NCI-H2196 treated with DMSO at 0.1 percent for 48 hours (cell line): Measurements from ENCODE around the gene GALNT7.

Experiments
- DNase-seq: peaks from one replicate; lab custom pipeline; 2025; ENCODE audit not compliant: unreplicated experiment; lab: John Stamatoyannopoulos, UW

The GALNT7 gene

GRCh38 chr4:173259310-173259709 lies 90.7 kb downstream of the GALNT7 start:
- DNase-seq = no peak

DNA sequence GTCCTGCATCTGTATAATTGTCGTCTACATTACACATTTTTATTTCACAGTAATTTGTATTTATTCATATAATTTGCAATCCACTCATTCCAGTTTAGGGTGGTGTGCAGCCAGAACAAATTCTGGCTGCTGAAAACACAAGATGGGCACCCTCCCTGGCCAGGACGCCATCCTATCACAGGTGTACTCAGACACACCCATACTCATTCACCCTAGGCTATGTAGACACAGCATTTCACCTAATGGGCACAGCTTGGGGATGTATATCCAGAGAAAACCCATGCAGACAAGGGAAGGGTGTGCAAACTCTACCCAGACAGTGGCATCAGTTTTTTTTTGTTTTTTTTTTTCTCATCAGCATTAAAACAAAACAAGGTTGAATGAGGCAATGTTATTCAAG lies 92.4 kb downstream of the GALNT7 start:
- no peak for DNase-seq

GRCh38 chr4:173262375-173262774 lies 93.8 kb downstream of the GALNT7 start:
- DNase-seq = no peak

DNA sequence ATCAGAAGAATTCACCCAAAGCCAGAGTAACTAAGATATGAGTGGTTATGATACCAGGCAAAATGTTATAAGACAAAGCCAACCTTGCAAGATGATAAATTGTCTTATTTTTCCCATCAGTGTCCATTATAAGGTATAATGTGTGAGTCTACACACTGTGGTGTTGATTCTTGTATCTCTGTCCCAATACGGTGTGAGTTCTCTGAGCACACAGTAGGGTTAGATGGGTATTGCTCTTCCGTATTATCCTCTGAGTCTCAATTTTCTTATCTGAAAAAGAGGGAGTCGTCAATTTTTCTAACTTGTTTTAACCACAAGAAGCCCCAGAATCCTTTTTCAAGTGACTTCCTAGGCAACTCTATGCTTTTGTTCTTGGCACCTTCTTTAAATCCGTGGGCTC lies 95.6 kb downstream of the GALNT7 start:
- no peak for DNase-seq

GRCh38 chr4:173264684-173265185 lies 96.1 kb downstream of the GALNT7 start:
- peak; percentile 71 for DNase-seq

- no peak for DNase-seq
Observed at GRCh38 chr4:173265751-173266150, 97.1 kb downstream of the GALNT7 start.

- no peak for DNase-seq
Observed at GRCh38 chr4:173267711-173268110, 99.1 kb downstream of the GALNT7 start.

DNA sequence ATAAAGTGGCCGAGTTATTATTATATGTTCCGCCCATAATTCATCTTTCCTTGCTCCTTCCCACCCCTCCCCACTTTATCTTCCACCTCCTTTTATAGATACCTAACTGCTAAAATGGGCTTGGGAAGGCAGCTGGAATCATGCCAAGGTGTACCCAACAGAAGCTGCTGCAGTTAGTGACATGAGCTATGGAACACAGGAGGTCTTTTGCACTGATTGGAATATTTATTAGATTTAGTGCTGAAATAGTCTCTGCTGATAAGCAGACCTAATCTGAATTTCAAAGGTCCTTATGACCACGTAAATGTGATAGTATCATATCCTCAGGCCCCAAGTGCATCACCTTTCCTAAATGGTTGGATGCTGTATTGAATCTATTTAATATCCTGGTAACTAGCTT lies 100.7 kb downstream of the GALNT7 start:
- DNase-seq = no peak

DNA sequence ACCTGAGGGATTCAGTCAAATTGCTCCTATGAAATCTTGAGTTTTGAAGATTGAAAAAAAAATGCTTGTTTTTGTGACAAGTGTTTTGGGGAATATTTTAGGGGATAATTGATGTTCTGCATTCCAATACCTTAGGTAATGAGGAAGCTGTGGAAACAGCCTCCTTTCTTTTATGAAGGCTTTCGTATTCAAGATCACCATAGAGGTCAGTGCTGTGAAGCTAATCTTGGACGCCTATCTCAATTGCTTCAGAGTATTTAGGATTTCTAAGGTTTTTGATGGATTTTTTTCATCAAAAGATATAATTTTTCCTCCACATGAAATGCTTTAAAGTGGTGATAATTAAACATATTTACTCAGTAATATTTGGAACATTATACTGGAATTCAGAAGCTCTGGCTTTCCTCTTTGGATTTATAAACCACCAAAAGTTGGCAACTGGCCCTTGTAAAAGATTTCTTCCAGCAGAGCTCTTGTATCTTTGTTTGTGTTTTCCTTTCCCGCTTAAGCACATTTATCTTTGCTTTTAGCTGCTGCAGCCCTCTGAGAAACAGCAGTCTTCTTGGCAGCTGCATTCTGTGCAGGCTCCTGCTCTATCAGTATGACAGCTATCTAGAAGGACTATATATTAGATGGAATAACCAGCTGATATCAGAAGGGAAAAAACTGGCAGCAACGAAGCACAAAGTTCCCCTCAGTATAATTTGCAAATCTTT lies 101.9 kb downstream of the GALNT7 start:
- DNase-seq = no peak

DNA sequence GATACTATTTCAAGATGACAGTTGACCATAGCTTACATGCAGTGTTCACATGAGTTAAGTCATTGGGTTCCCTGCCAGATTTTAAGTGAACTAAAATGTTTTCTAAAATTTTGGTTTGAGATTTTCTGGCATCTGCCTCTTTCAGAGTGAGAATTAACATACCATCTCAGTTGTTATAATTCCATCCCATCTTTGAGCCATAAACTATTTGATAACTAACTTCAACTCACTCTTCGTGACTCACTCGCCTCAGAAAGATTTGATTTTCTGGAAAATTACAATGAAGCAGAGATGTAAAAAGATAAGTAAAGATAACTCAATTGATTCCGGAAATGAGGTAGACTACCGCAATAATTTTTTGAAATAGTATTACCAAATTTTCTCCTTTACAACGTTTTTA lies 103.7 kb downstream of the GALNT7 start:
- DNase-seq = no peak

GRCh38 chr4:173272996-173273395 lies 104.4 kb downstream of the GALNT7 start:
- DNase-seq = no peak

GRCh38 chr4:173273941-173274340 lies 105.3 kb downstream of the GALNT7 start:
- no peak for DNase-seq

GRCh38 chr4:173274744-173275143 lies 106.1 kb downstream of the GALNT7 start:
- no peak for DNase-seq

DNA sequence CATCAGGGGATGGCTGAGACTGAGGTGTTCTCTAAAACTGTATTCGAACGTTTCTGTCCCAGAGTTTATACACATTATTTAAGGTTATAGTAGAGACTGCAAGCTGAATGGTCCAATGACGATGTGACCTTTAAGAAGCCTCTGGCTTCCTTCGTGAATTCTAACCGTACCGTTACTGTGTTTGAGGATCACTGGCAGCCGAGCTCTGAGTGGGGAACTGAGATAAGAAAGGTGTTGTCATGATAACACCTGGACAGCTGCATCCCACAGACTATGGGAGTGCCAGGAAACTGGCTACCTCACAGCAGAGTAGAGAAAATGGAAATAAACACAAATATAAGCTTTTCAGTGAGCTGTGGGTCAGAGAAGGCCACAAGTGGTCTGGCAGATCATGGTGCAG lies 106.5 kb downstream of the GALNT7 start:
- DNase-seq = no peak

- no peak for DNase-seq
Observed at GRCh38 chr4:173277340-173277739, 108.7 kb downstream of the GALNT7 start.

DNA sequence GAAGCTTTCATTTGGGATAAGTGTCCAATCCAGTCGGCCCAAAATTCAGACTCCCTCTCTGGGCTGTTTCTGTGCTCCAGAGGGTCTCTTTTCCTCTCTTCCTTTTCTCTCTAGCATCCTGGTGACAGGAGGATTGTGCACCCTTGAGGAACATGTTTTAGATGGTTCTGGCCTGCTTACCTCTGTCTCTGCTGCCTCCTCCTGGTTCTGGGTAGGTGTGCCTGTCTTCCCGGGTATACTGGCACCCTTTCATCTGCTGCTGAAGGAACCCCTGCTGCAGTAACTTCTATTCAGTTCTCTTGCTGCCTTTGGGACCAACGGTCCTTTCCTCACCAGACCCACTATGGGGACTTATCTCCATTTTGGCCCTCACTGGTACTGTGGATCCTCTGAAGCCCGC lies 112.4 kb downstream of the GALNT7 start:
- DNase-seq = no peak

GRCh38 chr4:173281406-173282255 lies 113.0 kb downstream of the GALNT7 start:
- no peak for DNase-seq

DNA sequence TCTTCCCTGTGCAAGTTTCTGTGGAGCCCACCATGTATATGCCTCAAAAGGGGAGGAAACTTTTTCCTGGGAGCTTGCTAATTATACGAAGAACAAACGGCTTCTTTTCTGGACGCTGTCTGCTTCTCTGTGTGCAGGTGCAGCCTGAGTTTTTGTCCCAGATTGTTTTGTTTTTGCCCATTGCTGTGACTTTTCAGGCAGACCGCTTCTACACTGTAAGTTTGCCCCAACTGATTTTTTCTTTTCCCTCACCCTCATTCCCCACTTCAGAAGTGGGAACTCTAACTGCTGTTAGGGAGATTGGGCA lies 113.6 kb downstream of the GALNT7 start:
- DNase-seq = no peak

DNA sequence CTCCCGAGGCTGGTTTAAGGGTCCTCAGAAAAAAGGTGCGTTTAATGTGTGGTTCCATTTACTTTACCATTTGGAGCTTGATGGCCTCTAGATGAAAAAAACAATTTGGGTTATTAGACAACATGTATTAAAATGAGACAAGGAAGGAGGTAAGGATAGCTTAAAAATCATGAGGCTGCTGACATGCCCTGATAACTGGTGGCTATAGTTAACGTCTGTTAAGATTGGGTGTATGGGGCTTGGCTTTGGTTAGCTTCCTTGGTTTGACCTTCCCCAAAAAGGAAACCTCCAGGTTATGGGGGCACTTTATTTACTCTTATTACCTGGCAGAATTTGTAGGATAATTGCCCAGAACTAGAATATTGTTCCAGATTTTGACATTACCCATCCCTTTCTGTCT lies 114.0 kb downstream of the GALNT7 start:
- DNase-seq = no peak

DNA sequence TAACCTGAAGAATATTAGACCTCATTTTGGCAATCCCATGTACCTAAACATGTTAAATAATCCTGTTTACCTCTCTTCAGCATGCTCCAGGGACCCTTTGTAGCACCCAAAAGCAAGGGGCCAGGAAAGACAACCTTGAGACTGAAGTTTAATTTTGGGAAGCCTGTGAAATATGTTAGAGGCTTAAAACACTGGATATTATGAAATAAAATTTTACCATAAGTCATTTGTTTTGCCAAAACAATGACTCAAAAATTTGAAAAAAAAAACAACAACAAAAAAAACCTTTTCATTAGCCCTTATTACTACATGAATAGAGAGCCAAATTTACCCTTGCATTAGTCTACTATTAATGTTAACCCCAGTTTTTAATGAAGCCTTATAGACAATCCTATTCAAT lies 115.9 kb downstream of the GALNT7 start:
- DNase-seq = no peak

- no peak for DNase-seq
Observed at GRCh38 chr4:173287486-173287885, 118.9 kb downstream of the GALNT7 start.

DNA sequence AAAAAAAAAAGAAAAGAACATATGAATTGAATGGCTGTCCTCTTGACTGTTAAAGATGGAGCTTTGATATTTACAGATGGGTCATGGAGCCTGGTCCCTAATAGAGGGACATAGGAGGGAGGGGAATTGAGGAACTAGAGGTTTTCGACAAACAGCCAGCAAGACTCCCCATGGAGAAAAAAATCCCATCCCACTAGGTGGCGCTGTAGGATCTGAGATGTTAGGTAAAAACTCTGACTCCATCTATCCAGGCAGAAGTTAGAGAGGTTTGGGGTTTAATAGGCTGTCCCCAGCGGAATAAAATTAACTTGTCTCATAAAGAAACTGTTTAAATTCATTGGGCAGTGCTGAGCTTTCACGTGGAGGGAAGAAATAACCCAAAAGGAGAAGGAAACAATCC lies 119.7 kb downstream of the GALNT7 start:
- DNase-seq = no peak
